RWPE2 (cell line): Measurements from ENCODE around the gene MORN3.

Experiments used
- ATAC-seq: fragments of 200-7000 bp; cut with Tn5 transposase; 3 replicates; pipeline ENCODE4 v1.9.1; 2021; ENCODE audit warnings: low read depth
- DNase-seq: peaks from one replicate; pipeline ENCODE4 v3.0.0-alpha.2; 2020; ENCODE audit warnings: low spot score
- H3K27ac ChIP-seq: fragments of 450-650 bp; 2 replicates; pipeline ENCODE4 v1.5.1; 2017; ENCODE audit warnings: mild to moderate bottlenecking; ENCODE audit not compliant: poor library complexity, severe bottlenecking
- H3K27me3 ChIP-seq: fragments of 250-450 bp; sonication (Bioruptor Pico); 2 replicates; pipeline ENCODE4 v1.5.1; 2021; ENCODE audit warnings: mild to moderate bottlenecking, moderate library complexity; ENCODE audit not compliant: insufficient read depth, poor library complexity, severe bottlenecking
- H3K36me3 ChIP-seq: fragments of 250-450 bp; sonication (Bioruptor Pico); 2 replicates; pipeline ENCODE4 v1.5.1; 2020; ENCODE audit warnings: low read depth, mild to moderate bottlenecking, moderate library complexity
- H3K4me1 ChIP-seq: fragments of 250-450 bp; sonication (Bioruptor Pico); 2 replicates; pipeline ENCODE4 v1.5.1; 2021; ENCODE audit warnings: mild to moderate bottlenecking, moderate library complexity; ENCODE audit not compliant: insufficient read depth, poor library complexity, severe bottlenecking
- H3K4me3 ChIP-seq: fragments of 250-450 bp; sonication (Bioruptor Pico); 2 replicates; pipeline ENCODE4 v1.5.1; 2021; ENCODE audit warnings: mild to moderate bottlenecking, moderate library complexity; ENCODE audit not compliant: severe bottlenecking
- H3K9me3 ChIP-seq: fragments of 250-450 bp; sonication (Bioruptor Pico); 2 replicates; pipeline ENCODE4 v1.5.1; 2021; ENCODE audit warnings: mild to moderate bottlenecking, moderate library complexity; ENCODE audit not compliant: severe bottlenecking
- TF ChIP-seq, protein P1 (sequence below): fragments of 450-650 bp; IDR thresholded peaks from one replicate; pipeline ENCODE4 v1.5.1; 2017; ENCODE audit warnings: mild to moderate bottlenecking, moderate library complexity; ENCODE audit not compliant: poor library complexity, severe bottlenecking

Gene MORN3

DNA sequence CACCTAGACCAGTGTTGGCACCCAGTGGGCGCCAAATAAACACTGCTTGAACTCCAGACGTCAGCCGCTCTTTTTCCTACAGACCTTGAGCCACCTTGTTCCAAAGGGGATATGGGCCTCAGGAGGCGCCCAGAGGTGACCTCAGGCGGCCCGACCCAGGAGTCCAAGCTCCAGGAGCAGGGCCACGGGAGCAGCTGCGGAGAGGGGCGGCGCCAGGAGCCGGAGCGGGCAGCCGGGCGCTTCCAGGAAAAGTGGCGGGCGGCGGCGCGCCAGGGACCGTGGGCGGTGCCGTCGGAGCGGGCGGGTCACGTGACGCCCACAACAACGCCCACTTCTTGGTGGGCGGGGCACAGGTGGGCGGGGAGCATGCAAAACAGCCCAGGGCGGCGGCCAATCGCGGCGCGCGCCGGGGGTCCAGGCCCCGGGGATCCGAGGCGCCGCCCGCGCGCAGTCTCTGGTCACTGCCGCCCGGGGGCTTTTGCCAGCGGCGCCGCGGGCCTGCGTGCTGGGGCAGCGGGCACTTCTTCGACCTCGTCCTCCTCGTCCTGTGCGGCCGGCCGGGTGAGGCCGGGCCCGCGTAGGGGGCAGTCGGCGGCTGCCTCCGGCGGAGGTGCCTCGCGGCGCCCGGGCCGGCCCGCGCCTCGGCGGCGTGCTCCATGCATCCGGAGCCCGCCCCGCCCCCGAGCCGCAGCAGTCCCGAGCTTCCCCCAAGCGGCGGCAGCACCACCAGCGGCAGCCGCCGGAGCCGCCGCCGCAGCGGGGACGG is 43.2 kb downstream of the MORN3 start, which contains the start of gene ORAI1:
TSS of gene ORAI1 (plus strand) at position 444 of the 766 bp plus-strand sequence.
- no peaks in the 10 kb centered on the region; the same call in 1 of the 2 replicates for H3K36me3 ChIP-seq
- ATAC-seq = peak; percentile 66
- no peaks in the 10 kb centered on the region for H3K27me3 ChIP-seq
- peak within 1 kb of the TSS; percentile 73 for H3K4me3 ChIP-seq
- no peaks in the 10 kb centered on the region for H3K9me3 ChIP-seq
- TF ChIP-seq, protein P1, sequence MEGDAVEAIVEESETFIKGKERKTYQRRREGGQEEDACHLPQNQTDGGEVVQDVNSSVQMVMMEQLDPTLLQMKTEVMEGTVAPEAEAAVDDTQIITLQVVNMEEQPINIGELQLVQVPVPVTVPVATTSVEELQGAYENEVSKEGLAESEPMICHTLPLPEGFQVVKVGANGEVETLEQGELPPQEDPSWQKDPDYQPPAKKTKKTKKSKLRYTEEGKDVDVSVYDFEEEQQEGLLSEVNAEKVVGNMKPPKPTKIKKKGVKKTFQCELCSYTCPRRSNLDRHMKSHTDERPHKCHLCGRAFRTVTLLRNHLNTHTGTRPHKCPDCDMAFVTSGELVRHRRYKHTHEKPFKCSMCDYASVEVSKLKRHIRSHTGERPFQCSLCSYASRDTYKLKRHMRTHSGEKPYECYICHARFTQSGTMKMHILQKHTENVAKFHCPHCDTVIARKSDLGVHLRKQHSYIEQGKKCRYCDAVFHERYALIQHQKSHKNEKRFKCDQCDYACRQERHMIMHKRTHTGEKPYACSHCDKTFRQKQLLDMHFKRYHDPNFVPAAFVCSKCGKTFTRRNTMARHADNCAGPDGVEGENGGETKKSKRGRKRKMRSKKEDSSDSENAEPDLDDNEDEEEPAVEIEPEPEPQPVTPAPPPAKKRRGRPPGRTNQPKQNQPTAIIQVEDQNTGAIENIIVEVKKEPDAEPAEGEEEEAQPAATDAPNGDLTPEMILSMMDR = peak; percentile 41
- peak; percentile 92 for DNase-seq
- peak within 1 kb of the TSS; percentile 78 for H3K27ac ChIP-seq
- H3K4me1 ChIP-seq = peaks cover 15% of the 10 kb centered on the region

DNA sequence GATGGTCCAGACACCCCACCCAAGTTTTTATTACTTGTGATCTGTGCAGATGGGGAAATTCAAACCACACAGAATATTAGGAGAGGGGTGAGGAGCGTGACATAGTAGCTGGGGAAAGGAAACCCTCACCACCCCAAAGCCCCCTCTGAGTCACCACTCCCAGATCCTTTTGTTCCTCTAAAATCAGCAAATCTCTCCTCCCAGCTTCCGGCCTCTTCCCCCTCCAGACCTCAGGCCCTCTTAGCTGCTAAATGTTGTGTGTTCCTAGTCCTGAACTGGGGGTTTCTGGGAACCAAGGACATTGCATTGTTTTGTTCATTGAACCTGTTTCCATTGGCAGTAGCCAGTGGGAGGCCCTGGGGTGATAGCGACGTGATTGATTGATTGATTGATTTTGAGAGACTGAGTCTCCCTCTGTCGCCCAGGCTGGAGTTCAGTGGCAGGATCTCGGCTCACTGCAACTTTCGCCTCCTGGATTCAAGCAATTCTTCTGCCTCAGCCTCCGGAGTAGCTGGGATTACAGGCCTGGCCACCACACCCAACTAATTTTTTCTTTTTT is 49.0 kb downstream of the MORN3 start:
- Histone ChIP-seq H3K36me3 (no peaks in the 10 kb centered on the region), H3K4me1 (no peaks in the 10 kb centered on the region), H3K27me3 (no peaks in the 10 kb centered on the region), H3K9me3 (no peaks in the 10 kb centered on the region), H3K27ac (no peak overlapping the region), H3K4me3 (no peak overlapping the region)
- ATAC-seq = no peak
- no peak for DNase-seq
- TF ChIP-seq, protein P1 = no peak

- Histone ChIP-seq H3K27ac (no peak overlapping the region), H3K27me3 (no peaks in the 10 kb centered on the region), H3K36me3 (no peaks in the 10 kb centered on the region), H3K4me1 (no peaks in the 10 kb centered on the region), H3K4me3 (no peak overlapping the region), H3K9me3 (no peaks in the 10 kb centered on the region)
- DNase-seq (no peak), ATAC-seq (no peak)
- TF ChIP-seq, protein P1 = no peak
These were observed 50.7 kb downstream of the MORN3 start for GRCh38 chr12:121618659-121619233.

- Histone ChIP-seq H3K27ac (no peak overlapping the region), H3K4me3 (no peak overlapping the region), H3K27me3 (no peaks in the 10 kb centered on the region), H3K4me1 (no peaks in the 10 kb centered on the region), H3K36me3 (no peaks in the 10 kb centered on the region), H3K9me3 (no peaks in the 10 kb centered on the region)
- ATAC-seq (no peak), DNase-seq (no peak)
- TF ChIP-seq, protein P1 = no peak
These were observed 54.5 kb downstream of the MORN3 start for GRCh38 chr12:121614872-121615467.
